ENCODE measurements around the gene ASAP2.

The ASAP2 gene

DNA sequence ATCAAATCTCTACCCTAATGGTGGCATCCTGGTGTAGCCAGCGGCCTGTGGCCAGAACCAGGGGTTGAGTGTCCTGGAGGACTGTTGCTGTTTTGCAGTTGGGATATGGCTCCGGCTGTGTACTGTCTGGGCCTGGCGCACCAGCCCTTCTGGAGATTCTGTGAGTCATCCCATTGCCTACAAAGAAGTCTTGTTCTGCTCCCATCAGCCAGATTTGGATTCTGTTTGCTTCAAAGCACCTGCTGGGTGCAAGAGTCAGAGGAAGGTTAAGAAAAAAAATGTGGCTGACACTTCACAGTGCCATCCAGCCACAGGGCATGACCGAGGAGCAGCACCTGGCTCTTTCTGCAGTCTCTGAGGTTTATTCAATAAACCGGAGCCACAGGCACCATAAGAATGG is 41.0 kb upstream of the ASAP2 start:
- H3K4me3 ChIP-seq (ENCODE audit: low read depth, low read length) = no peak overlapping the region
- TF ChIP-seq, protein P1, sequence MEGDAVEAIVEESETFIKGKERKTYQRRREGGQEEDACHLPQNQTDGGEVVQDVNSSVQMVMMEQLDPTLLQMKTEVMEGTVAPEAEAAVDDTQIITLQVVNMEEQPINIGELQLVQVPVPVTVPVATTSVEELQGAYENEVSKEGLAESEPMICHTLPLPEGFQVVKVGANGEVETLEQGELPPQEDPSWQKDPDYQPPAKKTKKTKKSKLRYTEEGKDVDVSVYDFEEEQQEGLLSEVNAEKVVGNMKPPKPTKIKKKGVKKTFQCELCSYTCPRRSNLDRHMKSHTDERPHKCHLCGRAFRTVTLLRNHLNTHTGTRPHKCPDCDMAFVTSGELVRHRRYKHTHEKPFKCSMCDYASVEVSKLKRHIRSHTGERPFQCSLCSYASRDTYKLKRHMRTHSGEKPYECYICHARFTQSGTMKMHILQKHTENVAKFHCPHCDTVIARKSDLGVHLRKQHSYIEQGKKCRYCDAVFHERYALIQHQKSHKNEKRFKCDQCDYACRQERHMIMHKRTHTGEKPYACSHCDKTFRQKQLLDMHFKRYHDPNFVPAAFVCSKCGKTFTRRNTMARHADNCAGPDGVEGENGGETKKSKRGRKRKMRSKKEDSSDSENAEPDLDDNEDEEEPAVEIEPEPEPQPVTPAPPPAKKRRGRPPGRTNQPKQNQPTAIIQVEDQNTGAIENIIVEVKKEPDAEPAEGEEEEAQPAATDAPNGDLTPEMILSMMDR (IDR thresholded peaks at IDR 0.05; ENCODE audit: low read depth, low read length) = no peak

DNA sequence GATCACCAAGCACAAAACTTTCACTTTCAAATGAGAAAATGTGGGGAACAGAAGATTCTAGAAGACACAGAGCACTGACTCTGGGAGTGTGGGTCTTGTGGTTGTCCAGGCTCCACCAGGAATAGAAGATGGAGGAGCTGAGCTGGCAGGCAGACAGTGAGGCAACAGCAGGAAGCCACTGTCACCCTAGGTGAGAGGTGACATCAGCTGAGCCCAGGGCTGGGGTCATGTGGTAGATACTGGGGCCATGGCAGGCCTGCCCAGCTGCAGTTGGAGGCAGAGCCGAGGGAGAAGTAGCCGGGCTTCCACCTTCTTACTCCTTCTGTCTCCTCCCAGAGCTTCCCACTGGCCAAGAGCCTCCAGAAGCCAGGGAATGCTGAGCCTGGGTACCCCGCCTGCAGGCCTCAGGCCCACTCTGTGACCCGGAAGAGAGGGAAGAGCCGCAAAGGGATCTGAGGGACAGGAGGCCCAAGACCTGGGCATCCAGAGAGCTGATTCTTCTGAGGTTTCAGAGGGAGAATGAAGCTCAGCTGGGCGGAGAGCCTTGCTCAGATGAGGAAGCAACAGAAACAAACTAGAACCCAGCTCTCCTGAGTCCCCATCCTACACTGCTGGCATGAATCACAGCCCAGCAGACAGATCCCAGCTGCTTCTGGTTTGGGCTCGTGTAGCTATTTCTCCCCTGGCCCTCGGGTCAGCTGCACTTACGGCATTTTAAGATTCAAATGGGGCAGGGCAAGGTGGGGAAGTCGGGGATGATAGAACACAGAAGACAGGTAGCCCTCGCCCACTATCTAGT is 39.8 kb upstream of the ASAP2 start:
- H3K4me3 ChIP-seq (ENCODE audit: low read depth, low read length) = no peak overlapping the region

DNA sequence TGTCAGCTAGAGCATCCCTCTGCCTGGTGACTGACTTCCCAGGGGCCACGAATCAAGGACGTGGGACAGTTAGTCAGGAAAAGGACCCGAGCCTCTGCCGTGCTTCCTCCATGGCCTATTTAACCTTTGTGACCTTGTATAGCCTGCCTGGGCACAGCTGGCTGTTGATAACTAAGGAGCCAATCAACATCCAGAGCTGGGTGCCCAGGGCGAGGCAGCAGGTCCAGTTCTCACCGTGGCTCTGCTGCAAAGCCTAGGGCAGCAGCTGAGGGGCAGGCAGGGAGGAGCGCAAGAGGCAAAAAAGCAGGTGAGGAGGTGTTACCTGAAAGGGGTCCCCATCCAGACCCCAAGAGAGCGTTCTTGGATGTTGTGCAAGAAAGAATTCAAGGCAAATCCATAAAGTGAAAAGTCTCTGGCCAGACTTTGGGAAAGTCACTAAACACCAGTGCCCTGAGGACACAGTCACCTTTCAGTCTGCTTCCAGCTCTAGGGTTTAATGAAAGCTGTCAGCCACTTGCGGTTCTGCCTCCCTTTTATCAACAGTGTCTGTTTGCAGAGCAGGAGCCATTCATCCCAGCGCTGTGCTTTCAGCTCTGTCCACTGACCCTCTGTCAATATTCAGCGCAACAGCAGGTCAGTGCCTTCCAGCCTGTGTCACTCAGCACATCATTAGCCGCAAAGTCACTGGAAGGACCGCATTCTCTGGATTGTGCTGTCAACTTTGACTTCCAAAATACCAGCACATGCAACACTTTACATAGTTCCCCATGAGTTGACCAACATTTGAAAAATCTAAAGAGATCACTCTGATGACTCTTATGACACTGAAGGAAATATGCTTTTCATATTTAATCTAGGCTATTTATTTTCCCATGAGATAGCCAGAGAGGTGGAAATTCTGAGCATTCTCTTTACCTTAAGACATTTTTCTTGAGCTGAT is 38.6 kb upstream of the ASAP2 start:
- H3K4me3 ChIP-seq (ENCODE audit: low read depth, low read length) = no peak overlapping the region
- TF ChIP-seq, protein P1 (IDR thresholded peaks at IDR 0.05; ENCODE audit: low read depth, low read length) = no peak

More for the DNA sequence above, 39.8 kb upstream of the ASAP2 start:
- TF ChIP-seq, protein P1 (IDR thresholded peaks at IDR 0.05; ENCODE audit: low read depth, low read length) = no peak

GRCh38 chr2:9168821-9169221 is 37.8 kb upstream of the ASAP2 start:
- TF ChIP-seq, protein P1 (IDR thresholded peaks at IDR 0.05; ENCODE audit: low read depth, low read length) = no peak
- H3K4me3 ChIP-seq (ENCODE audit: low read depth, low read length) = no peak overlapping the region

DNA sequence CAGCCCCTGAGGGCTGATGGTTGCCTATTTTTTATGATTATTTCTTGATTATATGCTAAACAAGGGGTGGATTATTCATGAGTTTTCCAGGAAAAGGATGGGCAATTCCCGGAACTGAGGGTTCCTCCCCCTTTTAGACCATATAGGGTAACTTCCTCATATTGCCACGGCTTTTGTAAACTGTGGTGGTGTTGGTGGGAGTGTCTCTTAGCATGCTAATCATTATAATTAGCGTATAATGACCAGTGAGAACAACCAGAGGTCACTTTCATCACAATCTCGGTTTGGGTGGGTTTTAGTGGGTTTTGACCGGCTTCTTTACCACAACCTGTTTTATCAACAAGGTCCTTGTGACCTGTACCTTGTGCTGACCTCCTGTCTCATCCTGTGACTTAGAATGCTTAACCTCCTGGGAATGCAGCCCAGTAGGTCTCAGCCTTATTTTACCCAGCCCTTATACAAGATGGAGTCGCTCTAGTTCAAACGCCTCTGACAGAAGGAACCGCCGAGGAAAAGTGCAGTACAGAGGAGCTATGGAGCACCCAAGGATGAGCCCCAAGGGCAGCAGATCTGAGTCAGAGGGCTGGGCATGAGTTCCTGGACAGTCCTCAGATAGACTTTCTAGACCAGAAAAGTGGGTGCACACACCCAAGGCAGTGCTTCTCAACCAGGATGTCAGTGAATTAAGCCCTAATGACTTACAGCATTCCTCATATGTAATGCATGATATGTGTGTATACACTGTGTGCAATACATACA is 37.1 kb upstream of the ASAP2 start:
- TF ChIP-seq, protein P1 (IDR thresholded peaks at IDR 0.05; ENCODE audit: low read depth, low read length) = no peak

DNA sequence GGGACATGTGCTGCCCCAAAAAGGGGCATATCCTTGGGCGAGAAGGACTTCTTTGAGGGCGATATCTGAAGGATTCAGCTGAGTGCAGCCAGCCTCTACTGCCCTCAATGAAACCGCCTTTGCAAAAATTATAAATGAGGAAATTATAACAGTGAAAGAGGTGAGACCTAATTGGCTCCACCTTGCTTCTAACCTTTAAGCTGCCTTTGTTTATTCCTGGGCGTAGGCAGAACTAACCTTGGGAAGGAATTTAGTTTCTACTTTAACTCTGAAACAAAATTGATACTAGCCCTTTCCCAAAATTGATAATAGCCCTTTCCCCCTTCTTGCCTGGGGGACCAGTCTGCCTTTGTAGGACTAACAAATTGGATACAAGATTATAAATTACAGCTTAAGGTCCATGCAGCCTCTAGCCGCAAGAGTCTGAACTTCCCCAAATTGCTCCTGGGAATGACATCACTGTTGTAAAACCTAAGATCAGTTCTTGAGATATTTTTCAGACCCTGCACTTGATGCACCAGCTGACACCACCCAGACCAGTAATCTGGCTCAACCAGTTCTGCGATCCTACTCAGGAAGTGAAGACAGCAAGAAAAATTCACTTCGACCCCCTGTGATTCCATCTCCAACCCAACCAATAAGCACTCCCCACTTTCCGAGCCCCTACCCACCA is 36.0 kb upstream of the ASAP2 start:
- TF ChIP-seq, protein P1 (IDR thresholded peaks at IDR 0.05; ENCODE audit: low read depth, low read length) = no peak
- H3K4me3 ChIP-seq (ENCODE audit: low read depth, low read length) = no peak overlapping the region

More for the DNA sequence above, 37.1 kb upstream of the ASAP2 start:
- H3K4me3 ChIP-seq (ENCODE audit: low read depth, low read length) = no peak overlapping the region

All from WI38 (cell line).